Measurements from ENCODE around the gene SORCS1.
A peak's percentile ranks its signal among the peaks of the same experiment; 100 is the strongest.

SORCS1 gene

DNA sequence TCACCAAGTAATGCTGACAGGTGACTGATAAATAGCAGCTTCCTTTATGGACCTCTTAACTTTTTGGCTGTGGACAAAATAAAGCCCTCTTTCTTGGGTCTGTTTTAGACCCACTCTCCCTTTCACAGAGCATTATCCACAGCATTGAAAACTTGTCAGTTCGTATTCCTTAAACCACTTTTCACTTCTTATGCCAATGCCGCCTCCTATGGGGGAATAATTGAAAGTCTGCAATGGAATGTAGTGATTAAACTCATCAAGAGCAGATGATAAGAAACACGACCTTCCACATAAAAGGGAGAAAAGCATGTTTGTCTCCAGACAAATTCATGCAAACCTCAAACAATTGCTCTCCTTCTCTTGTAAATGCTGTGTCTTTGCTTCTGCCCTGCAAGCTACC is 153.4 kb downstream of the SORCS1 start:
- Mint-ChIP-seq H3K4me3 (no peak overlapping the region), H3K27me3 (ENCODE audit: low read depth) (peaks cover 4% of the 10 kb centered on the region), H3K9me3 (peaks cover under 1% of the 10 kb centered on the region), H3K27ac (peak overlapping the region; percentile 19 to 79 (median 48)), H3K36me3 (ENCODE audit: low read depth) (no peaks in the 10 kb centered on the region), H3K4me1 (peaks cover 4% of the 10 kb centered on the region)
- TF ChIP-seq, protein P1, sequence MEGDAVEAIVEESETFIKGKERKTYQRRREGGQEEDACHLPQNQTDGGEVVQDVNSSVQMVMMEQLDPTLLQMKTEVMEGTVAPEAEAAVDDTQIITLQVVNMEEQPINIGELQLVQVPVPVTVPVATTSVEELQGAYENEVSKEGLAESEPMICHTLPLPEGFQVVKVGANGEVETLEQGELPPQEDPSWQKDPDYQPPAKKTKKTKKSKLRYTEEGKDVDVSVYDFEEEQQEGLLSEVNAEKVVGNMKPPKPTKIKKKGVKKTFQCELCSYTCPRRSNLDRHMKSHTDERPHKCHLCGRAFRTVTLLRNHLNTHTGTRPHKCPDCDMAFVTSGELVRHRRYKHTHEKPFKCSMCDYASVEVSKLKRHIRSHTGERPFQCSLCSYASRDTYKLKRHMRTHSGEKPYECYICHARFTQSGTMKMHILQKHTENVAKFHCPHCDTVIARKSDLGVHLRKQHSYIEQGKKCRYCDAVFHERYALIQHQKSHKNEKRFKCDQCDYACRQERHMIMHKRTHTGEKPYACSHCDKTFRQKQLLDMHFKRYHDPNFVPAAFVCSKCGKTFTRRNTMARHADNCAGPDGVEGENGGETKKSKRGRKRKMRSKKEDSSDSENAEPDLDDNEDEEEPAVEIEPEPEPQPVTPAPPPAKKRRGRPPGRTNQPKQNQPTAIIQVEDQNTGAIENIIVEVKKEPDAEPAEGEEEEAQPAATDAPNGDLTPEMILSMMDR (IDR thresholded peaks at IDR 0.05; ENCODE audit: unreplicated experiment in 3 of 3): no peak

DNA sequence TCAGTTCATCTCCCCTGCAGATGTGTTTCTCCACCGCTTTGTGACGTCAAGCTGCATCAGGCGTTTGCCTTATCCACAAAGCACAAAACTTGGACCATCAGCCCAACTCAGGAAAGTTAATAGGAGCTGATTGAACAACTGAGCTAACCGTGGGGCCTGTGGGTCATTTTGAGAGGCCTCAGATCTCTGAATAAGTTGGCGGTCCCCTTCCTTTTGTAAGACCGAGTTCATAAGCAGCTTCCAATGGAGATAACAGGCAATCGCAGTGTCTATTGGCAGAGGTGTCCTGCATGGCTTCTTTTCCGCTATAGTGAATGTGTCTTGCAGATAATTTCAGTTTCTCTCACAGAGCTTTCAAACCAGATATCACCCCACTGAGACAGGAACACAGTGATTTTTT is 154.0 kb downstream of the SORCS1 start:
- H3K4me1 Mint-ChIP-seq: peaks cover 4% of the 10 kb centered on the region
- H3K4me3 Mint-ChIP-seq: no peak overlapping the region
- no peaks in the 10 kb centered on the region for H3K36me3 Mint-ChIP-seq (ENCODE audit: low read depth)
- H3K9me3 Mint-ChIP-seq: peaks cover 3% of the 10 kb centered on the region
- H3K27me3 Mint-ChIP-seq (ENCODE audit: low read depth): peaks cover 4% of the 10 kb centered on the region
- TF ChIP-seq, protein P1 (IDR thresholded peaks at IDR 0.05; ENCODE audit: unreplicated experiment in 3 of 3): no peak
- H3K27ac Mint-ChIP-seq: peak overlapping the region in 1 of 3 experiments; percentile 79

DNA sequence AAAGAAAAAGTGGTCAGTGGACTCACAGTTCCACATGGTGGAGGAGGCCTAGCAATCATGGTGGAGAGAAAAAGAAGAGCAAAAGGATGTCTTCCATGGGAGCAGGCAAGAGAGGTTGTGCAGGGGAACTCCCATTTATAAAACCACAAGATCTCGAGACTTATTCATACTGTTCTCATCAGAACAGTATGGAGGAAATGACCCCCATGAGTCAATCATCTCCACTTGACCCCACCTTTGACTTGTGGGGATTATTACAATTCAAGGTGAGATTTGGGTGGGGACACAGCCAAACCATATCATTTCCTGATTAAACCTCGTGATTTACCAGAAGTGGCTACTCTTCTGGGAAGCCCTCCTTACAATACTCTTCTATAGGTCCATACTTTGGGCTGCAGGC is 160.1 kb downstream of the SORCS1 start:
- no peak overlapping the region for H3K4me3 Mint-ChIP-seq
- H3K9me3 Mint-ChIP-seq: peaks cover 3% of the 10 kb centered on the region
- H3K27ac Mint-ChIP-seq: no peak overlapping the region
- H3K36me3 Mint-ChIP-seq (ENCODE audit: low read depth): no peaks in the 10 kb centered on the region
- TF ChIP-seq, protein P1 (IDR thresholded peaks at IDR 0.05; ENCODE audit: unreplicated experiment in 3 of 3): no peak
- H3K4me1 Mint-ChIP-seq: peaks cover under 1% of the 10 kb centered on the region
- H3K27me3 Mint-ChIP-seq (ENCODE audit: low read depth): peaks cover 4% of the 10 kb centered on the region

DNA sequence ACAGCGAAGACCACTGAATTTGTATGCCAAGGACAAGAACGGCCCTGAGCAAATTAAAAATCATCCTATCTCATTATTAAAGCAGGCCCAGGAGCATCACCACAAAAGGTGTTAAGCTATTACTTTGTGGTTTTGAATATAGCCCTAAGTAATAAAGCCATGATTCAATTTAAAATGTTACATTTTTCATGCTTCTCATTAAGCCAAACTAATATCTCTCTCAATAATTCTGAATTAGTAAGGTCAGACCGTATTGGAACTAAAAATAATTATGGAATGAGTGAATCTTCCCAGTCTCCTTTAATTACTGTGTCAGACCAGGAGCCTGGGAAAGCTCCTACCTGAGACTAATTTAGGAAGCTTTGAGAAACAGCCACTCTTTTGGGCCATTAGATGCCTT is 162.4 kb downstream of the SORCS1 start:
- peaks cover 13% of the 10 kb centered on the region for H3K4me1 Mint-ChIP-seq
- no peak overlapping the region for H3K27ac Mint-ChIP-seq
- H3K36me3 Mint-ChIP-seq (ENCODE audit: low read depth): no peaks in the 10 kb centered on the region
- peaks cover 3% of the 10 kb centered on the region for H3K9me3 Mint-ChIP-seq
- H3K27me3 Mint-ChIP-seq (ENCODE audit: low read depth): peaks cover 7% of the 10 kb centered on the region
- H3K4me3 Mint-ChIP-seq: no peak overlapping the region
- TF ChIP-seq, protein P1 (IDR thresholded peaks at IDR 0.05; ENCODE audit: unreplicated experiment in 3 of 3): no peak

DNA sequence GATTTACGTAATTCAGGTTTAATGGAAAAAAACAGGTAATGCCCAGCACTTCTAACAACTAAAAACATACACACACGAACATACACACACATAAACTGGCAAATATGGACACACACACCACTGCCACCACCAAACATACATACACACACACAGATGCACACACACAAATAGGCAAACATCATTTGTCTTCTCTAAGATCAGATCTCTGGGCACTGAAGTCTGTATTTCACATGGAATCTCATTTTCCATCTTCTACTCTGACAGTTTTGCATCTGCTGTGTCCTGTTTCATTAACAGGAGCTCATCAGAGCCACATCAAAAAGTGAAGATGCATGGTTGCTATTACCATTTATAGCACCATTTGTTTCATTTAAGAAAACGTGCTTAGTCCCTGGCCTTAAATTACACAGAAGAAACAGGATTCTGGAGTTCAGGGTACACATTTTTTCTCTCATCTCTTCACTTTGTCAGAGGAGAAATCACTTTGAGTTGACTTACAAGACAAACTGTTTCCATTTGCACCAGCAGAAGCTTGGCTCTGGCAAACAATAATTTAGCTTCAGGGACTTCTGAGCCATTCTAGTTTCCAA is 165.3 kb downstream of the SORCS1 start:
- Mint-ChIP-seq H3K27ac (peak overlapping the region; percentile 15 to 43 (median 16)), H3K36me3 (ENCODE audit: low read depth) (no peaks in the 10 kb centered on the region)

More for the DNA sequence above, 165.3 kb downstream of the SORCS1 start:
- Mint-ChIP-seq H3K9me3 (no peaks in the 10 kb centered on the region), H3K4me3 (no peak overlapping the region), H3K27me3 (ENCODE audit: low read depth) (peaks cover 9% of the 10 kb centered on the region), H3K4me1 (peaks cover 13% of the 10 kb centered on the region)
- TF ChIP-seq, protein P1 (IDR thresholded peaks at IDR 0.05; ENCODE audit: unreplicated experiment in 3 of 3): no peak

Measured in nephron (organoid).